Muscle layer of colon (tissue), 2 donors: ENCODE measurements around the gene AUTS2.

Experiments
- H3K27ac ChIP-seq: one replicate; pipeline ENCODE4 v1.7.0; 2013; ENCODE audit warnings: low read depth, mild to moderate bottlenecking, low read length, moderate library complexity
- H3K27me3 ChIP-seq, 2 donors: one replicate each; pipeline ENCODE4 v1.7.0; 2013; ENCODE audit warnings: low read length in 2 of 2, mild to moderate bottlenecking in 2 of 2; ENCODE audit not compliant: insufficient read depth in 2 of 2, control insufficient read depth in 1 of 2
- H3K36me3 ChIP-seq: one replicate; pipeline ENCODE4 v1.7.0; 2013; ENCODE audit warnings: mild to moderate bottlenecking, low read length; ENCODE audit not compliant: insufficient read depth
- H3K4me1 ChIP-seq: one replicate; pipeline ENCODE4 v1.7.0; 2013; ENCODE audit warnings: mild to moderate bottlenecking, low read length; ENCODE audit not compliant: insufficient read depth
- H3K4me3 ChIP-seq, 2 donors: one replicate each; pipeline ENCODE4 v1.7.0; 2013; ENCODE audit warnings: low read length in 2 of 2, low read depth in 1 of 2, mild to moderate bottlenecking in 1 of 2, moderate library complexity in 1 of 2
- H3K9ac ChIP-seq: one replicate; pipeline ENCODE4 v1.7.0; 2013; ENCODE audit warnings: low read length
- H3K9me3 ChIP-seq: one replicate; pipeline ENCODE4 v1.7.0; 2013; ENCODE audit warnings: mild to moderate bottlenecking, low read length
- donor health status: abdominal sarcoma.
- donor health status: Adenocarcinoma of cecum.

AUTS2 gene

DNA sequence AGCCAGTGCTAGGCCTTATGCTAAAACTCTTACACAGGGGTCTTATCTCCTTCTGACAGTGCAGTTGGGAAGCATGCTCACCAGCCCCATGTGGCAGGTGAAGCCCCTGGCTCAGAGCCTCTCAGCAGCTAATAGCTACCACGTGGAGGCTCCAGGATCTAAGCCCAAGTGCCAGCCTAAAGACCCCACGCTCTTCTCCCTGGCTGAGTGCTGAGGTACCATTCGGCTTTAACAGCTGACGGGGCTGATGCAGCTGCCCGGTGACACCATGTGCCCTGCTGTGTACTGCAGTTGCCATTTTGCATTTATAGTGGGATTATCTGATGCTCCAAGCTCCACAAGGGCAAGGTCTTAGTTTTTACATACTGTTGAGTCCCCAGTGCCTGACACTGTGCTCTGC is 1017.9 kb downstream of the AUTS2 start:
- Histone ChIP-seq H3K27me3 (no peaks in the 10 kb centered on the region), H3K9me3 (no peaks in the 10 kb centered on the region), H3K4me1 (peaks cover 17% of the 10 kb centered on the region), H3K4me3 (no peak overlapping the region), H3K36me3 (no peaks in the 10 kb centered on the region), H3K9ac (no peak overlapping the region), H3K27ac (no peak overlapping the region)

DNA sequence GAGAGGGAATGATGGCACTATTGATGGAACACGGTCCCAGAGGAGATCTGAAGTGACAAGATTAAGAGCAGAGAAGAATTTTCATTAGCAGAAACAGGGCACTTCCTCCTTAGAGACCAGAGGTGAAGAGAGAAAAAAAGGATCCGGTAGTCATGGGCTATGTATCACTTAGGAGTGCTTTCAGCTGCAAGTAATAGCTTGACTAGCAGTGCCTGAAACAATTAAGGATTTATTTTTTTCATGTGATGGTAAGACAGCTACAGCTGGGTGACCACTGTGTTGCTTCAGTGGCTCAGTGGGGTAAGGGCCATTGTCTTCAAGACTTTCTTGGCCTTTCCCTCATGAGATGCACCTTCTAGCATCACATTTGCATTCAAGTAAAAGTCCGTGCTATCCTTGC is 1018.5 kb downstream of the AUTS2 start:
- Histone ChIP-seq H3K27ac (no peak overlapping the region), H3K4me3 (no peak overlapping the region), H3K4me1 (peaks cover 17% of the 10 kb centered on the region)

DNA sequence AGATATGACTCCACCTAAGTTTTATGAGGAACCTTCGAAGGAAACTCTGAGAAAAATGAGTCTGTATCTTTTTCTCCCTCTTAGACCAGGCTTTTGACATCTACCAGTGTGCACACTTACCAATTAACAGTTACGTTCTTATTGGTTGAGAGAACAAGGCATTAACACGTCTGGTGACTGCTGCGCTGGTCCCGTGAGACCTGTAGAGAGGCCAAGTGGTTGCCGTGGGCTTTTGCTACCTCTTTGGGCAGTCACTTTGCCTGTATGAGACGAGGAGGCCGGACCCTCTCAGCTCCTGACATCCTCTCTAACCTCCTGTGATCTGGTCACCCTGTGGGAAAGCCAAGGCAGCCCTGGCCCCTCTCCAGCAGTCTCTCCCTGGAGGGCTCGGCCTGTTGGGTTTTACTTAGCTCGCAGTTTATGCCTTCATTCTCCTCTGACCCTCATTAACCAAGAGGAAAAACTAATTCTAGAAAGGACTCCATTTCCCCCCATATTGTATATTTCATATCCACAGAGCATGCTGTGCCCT is 1019.8 kb downstream of the AUTS2 start:
- Histone ChIP-seq H3K36me3 (no peaks in the 10 kb centered on the region), H3K9ac (no peak overlapping the region), H3K9me3 (no peaks in the 10 kb centered on the region), H3K27me3 (no peaks in the 10 kb centered on the region), H3K27ac (no peak overlapping the region), H3K4me3 (no peak overlapping the region), H3K4me1 (peaks cover 17% of the 10 kb centered on the region)

More for the DNA sequence above, 1018.5 kb downstream of the AUTS2 start:
- Histone ChIP-seq H3K9me3 (no peaks in the 10 kb centered on the region), H3K9ac (no peak overlapping the region), H3K27me3 (no peaks in the 10 kb centered on the region), H3K36me3 (no peaks in the 10 kb centered on the region)

DNA sequence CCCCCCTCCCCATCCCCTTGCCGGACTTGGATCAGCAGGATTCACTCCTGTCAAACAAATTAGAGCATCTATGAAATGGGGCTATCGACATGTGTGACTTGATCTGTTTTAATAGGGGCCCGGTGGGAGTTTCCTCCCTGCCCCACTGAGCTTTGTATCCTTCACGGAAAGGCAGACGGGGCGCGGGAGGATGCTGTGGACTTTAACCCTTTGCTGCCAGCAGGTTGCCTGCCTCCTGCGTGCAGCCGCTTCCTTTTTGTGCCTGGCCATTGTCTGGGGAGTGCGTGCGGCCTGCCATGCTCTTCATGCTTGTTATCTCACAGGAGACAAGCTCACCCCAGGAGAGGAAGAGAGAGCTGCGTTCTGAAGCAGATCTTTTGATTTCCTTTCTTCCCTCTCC is 1020.9 kb downstream of the AUTS2 start:
- Histone ChIP-seq H3K4me1 (peaks cover 12% of the 10 kb centered on the region), H3K9ac (no peak overlapping the region), H3K4me3 (no peak overlapping the region), H3K36me3 (no peaks in the 10 kb centered on the region), H3K27ac (no peak overlapping the region), H3K9me3 (no peaks in the 10 kb centered on the region), H3K27me3 (no peaks in the 10 kb centered on the region)

DNA sequence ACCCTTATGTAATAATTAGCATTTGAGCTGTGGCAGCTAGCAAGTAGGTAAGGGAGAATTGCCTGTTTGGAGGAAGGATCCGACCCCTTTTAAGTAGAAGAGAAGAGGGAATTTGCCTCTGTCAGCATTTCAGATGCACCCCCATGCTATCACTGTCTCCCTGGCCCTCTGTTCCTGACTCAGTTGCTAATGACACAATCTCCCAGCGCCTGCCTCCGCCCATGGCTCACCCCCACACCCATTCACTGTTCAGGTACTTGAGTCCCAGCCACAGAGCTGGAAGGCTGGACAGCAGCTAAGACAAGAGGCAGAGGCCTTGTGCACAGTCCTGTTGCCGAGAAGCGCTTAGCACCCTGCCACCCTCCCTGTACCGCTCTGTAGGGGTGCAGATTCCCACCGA is 1021.4 kb downstream of the AUTS2 start:
- Histone ChIP-seq H3K4me3 (no peak overlapping the region), H3K27ac (no peak overlapping the region), H3K36me3 (no peaks in the 10 kb centered on the region), H3K9ac (no peak overlapping the region), H3K9me3 (no peaks in the 10 kb centered on the region), H3K27me3 (no peaks in the 10 kb centered on the region), H3K4me1 (peaks cover 6% of the 10 kb centered on the region)

DNA sequence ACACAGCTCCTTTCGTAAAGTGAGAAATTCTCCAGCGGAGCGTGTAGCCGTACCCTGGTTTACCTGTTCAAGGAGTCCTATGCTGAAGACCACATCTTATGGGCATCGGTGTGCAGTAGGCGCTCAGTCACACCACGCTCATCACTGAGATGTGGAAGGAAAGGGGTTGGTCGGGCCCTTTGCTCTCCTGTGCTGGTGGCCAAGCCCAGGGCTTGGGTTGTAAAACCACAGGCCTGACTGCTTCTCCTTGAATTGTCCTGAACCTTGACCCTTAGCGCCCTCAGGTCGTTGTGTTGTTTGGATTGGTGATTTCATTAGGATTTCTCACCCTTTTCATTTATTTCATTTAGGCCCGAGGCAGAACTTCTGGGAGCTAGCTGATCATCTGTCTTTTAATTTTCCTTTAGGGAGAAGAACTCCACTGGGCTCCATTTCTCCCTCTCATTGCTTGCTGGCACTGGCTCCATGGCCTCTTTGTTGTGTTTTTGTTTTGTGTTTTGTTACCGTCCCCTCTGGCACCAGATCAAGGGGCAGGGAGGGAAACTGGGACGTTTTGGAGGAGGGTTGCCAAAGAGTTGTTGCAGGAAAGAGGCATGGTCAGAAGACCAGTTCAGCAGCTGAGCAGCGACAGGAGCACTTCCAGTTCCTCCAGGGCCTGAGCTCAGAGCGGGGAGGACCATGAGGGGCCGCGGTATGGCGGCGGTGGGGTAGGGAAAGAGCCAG is 1022.2 kb downstream of the AUTS2 start:
- H3K4me3 ChIP-seq = no peak overlapping the region
- H3K27ac ChIP-seq = no peak overlapping the region
- no peaks in the 10 kb centered on the region for H3K4me1 ChIP-seq
- H3K9me3 ChIP-seq = no peaks in the 10 kb centered on the region
- H3K27me3 ChIP-seq = no peaks in the 10 kb centered on the region
- no peaks in the 10 kb centered on the region for H3K36me3 ChIP-seq
- no peak overlapping the region for H3K9ac ChIP-seq

DNA sequence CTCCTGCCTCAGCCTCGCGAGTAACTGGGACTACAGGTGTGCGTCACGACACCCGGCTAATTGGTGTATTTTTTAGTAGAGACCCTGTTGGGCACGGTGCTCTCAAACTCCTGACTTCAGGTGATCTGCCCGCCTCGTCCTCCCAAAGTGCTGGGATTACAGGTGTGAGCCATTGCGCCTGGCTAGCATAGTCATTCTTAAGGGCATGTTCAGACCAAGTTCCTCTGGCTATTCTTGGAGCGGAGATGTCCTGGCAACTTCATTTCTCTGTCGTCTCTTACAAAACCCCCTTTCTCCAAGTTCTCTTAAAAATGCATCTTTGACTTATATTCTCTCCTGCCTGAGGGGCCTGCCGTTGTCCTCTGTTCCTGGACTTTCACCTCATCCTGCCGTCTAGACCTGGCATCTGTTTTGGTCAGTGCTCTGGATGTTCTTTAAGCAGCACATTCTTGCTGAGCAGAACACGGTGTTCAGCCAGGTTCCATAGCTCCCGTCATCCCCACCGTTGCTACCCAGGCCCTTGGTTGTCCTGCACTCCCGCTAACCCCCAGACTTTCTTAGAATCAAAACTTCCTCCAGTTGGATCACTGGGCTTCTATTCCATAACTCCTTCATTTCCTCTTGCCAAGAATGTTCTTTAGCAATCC is 1023.8 kb downstream of the AUTS2 start:
- H3K4me3 ChIP-seq = no peak overlapping the region
- no peaks in the 10 kb centered on the region for H3K9me3 ChIP-seq
- H3K27me3 ChIP-seq = no peaks in the 10 kb centered on the region
- no peaks in the 10 kb centered on the region for H3K36me3 ChIP-seq
- H3K9ac ChIP-seq = no peak overlapping the region
- no peak overlapping the region for H3K27ac ChIP-seq
- H3K4me1 ChIP-seq = no peaks in the 10 kb centered on the region

DNA sequence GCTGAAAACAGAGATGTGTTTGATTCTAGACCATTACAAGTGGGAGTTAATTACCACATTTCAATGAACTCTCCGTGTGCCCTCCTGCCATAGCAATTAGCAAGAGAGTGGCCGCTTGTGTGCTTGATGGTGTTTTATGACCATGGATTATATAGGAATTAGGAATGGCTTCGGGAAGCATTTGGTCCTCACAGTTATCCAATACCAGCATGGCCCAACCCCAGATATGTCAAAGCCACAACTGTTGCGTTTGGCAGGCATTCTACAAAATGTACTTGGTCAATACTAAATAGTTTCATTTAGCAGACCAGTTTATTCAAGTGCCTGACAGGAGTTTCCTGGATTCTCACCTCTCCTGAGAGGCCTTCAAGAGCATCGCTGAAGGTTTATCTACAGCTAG is 1024.7 kb downstream of the AUTS2 start:
- no peaks in the 10 kb centered on the region for H3K36me3 ChIP-seq

DNA sequence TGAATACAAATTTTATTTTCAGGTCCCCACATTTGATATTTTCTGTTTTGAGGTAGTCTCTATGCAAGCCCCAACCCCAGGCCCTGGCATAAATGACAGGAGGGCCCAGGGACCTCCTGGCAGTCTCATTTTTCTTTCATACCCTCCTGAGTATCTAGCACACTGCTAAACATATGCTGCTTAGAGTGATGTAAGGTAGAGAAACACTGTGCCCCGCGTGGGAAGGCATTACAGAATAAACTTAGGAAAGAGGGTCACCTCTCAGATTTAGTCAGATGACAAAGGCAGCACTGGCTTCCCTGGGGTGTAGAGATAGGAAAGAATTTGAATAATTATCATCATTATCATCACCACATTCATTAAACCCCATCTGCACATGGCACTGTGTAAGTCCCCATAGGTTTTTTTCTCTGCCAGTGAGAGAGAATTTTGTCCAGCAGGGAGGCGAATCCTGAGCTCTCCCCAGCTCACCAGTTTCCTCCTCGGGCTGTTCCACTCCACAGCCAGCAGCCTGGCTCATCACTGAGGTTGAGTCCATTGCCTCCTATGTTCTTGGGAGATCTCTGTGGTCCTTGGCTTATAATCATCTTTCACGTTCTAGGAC is 1026.3 kb downstream of the AUTS2 start:
- H3K4me3 ChIP-seq = no peak overlapping the region
- no peaks in the 10 kb centered on the region for H3K27me3 ChIP-seq
- no peaks in the 10 kb centered on the region for H3K36me3 ChIP-seq
- no peak overlapping the region for H3K9ac ChIP-seq
- H3K9me3 ChIP-seq = no peaks in the 10 kb centered on the region
- H3K4me1 ChIP-seq = no peaks in the 10 kb centered on the region
- no peak overlapping the region for H3K27ac ChIP-seq

More for the DNA sequence above, 1024.7 kb downstream of the AUTS2 start:
- no peaks in the 10 kb centered on the region for H3K9me3 ChIP-seq
- H3K27me3 ChIP-seq = no peaks in the 10 kb centered on the region
- H3K9ac ChIP-seq = no peak overlapping the region
- H3K4me3 ChIP-seq = no peak overlapping the region
- H3K4me1 ChIP-seq = no peaks in the 10 kb centered on the region
- no peak overlapping the region for H3K27ac ChIP-seq

DNA sequence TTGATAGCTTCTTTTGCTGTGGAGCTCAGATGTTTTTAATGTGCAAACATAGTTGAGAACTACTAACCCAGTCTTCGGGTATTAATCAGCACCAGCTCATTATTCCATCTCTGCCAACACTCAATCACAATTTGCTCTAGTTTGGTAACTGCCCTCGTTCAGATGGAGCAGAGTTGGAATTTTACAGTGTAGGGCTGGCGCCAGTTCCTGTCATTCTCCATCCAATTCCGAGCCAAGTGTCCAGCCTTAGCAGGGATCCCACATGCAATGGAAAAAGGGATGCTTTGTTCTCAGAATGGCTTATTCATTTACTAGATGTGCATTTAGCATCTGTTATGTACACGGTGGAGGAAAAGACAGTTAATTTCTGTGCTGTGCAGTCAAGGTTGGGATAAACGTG is 1029.2 kb downstream of the AUTS2 start:
- no peak overlapping the region for H3K27ac ChIP-seq
- no peaks in the 10 kb centered on the region for H3K4me1 ChIP-seq
- no peak overlapping the region for H3K4me3 ChIP-seq
- H3K9me3 ChIP-seq = no peaks in the 10 kb centered on the region
- H3K27me3 ChIP-seq = no peaks in the 10 kb centered on the region
- H3K9ac ChIP-seq = no peak overlapping the region
- no peaks in the 10 kb centered on the region for H3K36me3 ChIP-seq

DNA sequence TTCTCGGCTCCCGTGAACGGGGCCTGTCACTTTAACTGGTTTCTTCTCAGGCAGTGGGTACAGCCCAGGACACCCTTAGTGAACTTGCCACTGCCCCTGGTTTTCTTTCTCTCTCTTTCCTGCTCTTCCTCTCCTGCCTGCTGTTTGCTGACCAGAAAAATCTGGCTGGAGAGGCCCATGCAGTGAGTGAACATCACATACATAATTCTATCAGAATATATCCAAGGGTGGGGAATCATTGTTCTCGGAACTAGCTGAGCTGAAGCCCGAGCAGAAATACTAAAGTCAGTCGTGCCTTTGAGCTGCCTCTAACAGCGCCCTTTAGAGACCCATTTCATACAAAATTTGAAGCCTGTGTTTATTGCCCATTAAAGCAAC is 1032.2 kb downstream of the AUTS2 start:
- Histone ChIP-seq H3K4me1 (no peaks in the 10 kb centered on the region), H3K27me3 (no peaks in the 10 kb centered on the region), H3K4me3 (no peak overlapping the region), H3K9ac (no peak overlapping the region), H3K27ac (no peak overlapping the region), H3K9me3 (no peaks in the 10 kb centered on the region), H3K36me3 (no peaks in the 10 kb centered on the region)
